GM23338 (cell line): Measurements from ENCODE around the gene RBP5.

ENCODE experiments used
- CREB1 ChIP-seq: fragments of 250-450 bp; sonication (Bioruptor Pico); IDR thresholded peaks from 2 replicates; pipeline ENCODE4 v1.5.0; 2020; ENCODE audit warnings: low read depth, mild to moderate bottlenecking, moderate library complexity
- ETS1 ChIP-seq: IDR thresholded peaks from 2 replicates; pipeline ENCODE4 v1.6.1; 2016; ENCODE audit warnings: antibody characterized with exemption
- EZH2 ChIP-seq: fragments of 200-600 bp; sonication (generic); IDR thresholded peaks from one replicate; pipeline ENCODE4 v1.8.0; 2017; ENCODE audit warnings: antibody characterized with exemption, mild to moderate bottlenecking, low read depth; ENCODE audit not compliant: unreplicated experiment
- EZH2phosphoT487 ChIP-seq: fragments of 200-600 bp; sonication (generic); IDR thresholded peaks from one replicate; pipeline ENCODE4 v1.8.1; 2018; ENCODE audit warnings: antibody characterized with exemption; ENCODE audit not compliant: unreplicated experiment
- JUNB ChIP-seq: IDR thresholded peaks from one replicate; pipeline ENCODE4 v1.6.1; 2016; ENCODE audit warnings: antibody characterized with exemption; ENCODE audit not compliant: unreplicated experiment
- NANOG ChIP-seq: IDR thresholded peaks from 2 replicates; pipeline ENCODE4 v1.6.1; 2016; ENCODE audit warnings: antibody characterized with exemption, borderline replicate concordance
- POLR2AphosphoS5 ChIP-seq: IDR thresholded peaks from 2 replicates; pipeline ENCODE4 v1.6.1; 2016; ENCODE audit warnings: antibody characterized with exemption, low read depth
- REST ChIP-seq: IDR thresholded peaks from one replicate; pipeline ENCODE4 v1.6.1; 2018; ENCODE audit warnings: antibody characterized with exemption; ENCODE audit not compliant: unreplicated experiment
- STAT1 ChIP-seq: IDR thresholded peaks from one replicate; pipeline ENCODE4 v1.6.1; 2016; ENCODE audit warnings: antibody characterized with exemption; ENCODE audit not compliant: unreplicated experiment
- ZNF114 ChIP-seq: fragments of 250-450 bp; sonication (Bioruptor Pico); IDR thresholded peaks from 2 replicates; pipeline ENCODE4 v1.5.0; 2020; ENCODE audit warnings: mild to moderate bottlenecking, moderate library complexity
- ZNF462 ChIP-seq: fragments of 250-450 bp; sonication (Bioruptor Pico); IDR thresholded peaks from 2 replicates; pipeline ENCODE4 v1.5.0; 2020; ENCODE audit warnings: mild to moderate bottlenecking, moderate library complexity
- TF ChIP-seq, protein P1 (sequence below), 2 experiments: fragments of 200-600 bp in 1 of 2; sonication (generic) in 1 of 2; conservative IDR thresholded peaks; 2 replicates each; pipeline versions ENCODE4 v1.5.1 to v1.6.1; 2016 to 2017; ENCODE audit warnings: antibody characterized with exemption in 2 of 2, low read depth in 2 of 2, mild to moderate bottlenecking in 2 of 2, moderate library complexity in 1 of 2

- TF ChIP-seq, protein P1, sequence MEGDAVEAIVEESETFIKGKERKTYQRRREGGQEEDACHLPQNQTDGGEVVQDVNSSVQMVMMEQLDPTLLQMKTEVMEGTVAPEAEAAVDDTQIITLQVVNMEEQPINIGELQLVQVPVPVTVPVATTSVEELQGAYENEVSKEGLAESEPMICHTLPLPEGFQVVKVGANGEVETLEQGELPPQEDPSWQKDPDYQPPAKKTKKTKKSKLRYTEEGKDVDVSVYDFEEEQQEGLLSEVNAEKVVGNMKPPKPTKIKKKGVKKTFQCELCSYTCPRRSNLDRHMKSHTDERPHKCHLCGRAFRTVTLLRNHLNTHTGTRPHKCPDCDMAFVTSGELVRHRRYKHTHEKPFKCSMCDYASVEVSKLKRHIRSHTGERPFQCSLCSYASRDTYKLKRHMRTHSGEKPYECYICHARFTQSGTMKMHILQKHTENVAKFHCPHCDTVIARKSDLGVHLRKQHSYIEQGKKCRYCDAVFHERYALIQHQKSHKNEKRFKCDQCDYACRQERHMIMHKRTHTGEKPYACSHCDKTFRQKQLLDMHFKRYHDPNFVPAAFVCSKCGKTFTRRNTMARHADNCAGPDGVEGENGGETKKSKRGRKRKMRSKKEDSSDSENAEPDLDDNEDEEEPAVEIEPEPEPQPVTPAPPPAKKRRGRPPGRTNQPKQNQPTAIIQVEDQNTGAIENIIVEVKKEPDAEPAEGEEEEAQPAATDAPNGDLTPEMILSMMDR (conservative IDR thresholded peaks at IDR 0.05; ENCODE audit: low read depth in 2 of 2): no peak
- TF ChIP-seq EZH2: no peak
- TF ChIP-seq POLR2AphosphoS5: no peak
- TF ChIP-seq NANOG: no peak
- TF ChIP-seq EZH2phosphoT487: no peak
- TF ChIP-seq CREB1 (CRISPR knock-in tag): no peak
- TF ChIP-seq REST: no peak
- no peak for TF ChIP-seq JUNB
- no peak for TF ChIP-seq ZNF462 (CRISPR knock-in tag)
- TF ChIP-seq STAT1: no peak
- TF ChIP-seq ZNF114 (CRISPR knock-in tag): no peak
- no peak for TF ChIP-seq ETS1
These were observed 10.5 kb upstream of the RBP5 start for GRCh38 chr12:7139200-7139599.
